Astrocyte of the hippocampus (primary cell): ENCODE measurements around the gene NTN1.
A peak's percentile ranks its signal among the peaks of the same experiment; 100 is the strongest.

ENCODE experiments used
- DNase-seq: peaks from one replicate; pipeline ENCODE4 v3.0.0; 2011; ENCODE audit warnings: low read depth, low spot score

The NTN1 gene

GRCh38 chr17:9006175-9006767 is 15.0 kb upstream of the NTN1 start:
- no peak for DNase-seq

- DNase-seq, result no peak
Measured at GRCh38 chr17:9007052-9007714, 14.1 kb upstream of the NTN1 start.

GRCh38 chr17:9009096-9009495 is 12.2 kb upstream of the NTN1 start:
- DNase-seq, result no peak

GRCh38 chr17:9009737-9010136 is 11.6 kb upstream of the NTN1 start:
- DNase-seq, result no peak

GRCh38 chr17:9011001-9011400 is 10.3 kb upstream of the NTN1 start:
- no peak for DNase-seq

- DNase-seq, result no peak
Measured at GRCh38 chr17:9016941-9017552, 4.3 kb upstream of the NTN1 start.

GRCh38 chr17:9018726-9019125 is 2.6 kb upstream of the NTN1 start:
- DNase-seq, result no peak

GRCh38 chr17:9020096-9020823 is 1.1 kb upstream of the NTN1 start:
- DNase-seq, result no peak

- no peak for DNase-seq
Measured at GRCh38 chr17:9020824-9021157, 519 bp upstream of the NTN1 start.

- DNase-seq, result peak; percentile 75
Measured at GRCh38 chr17:9021992-9022572, 772 bp downstream of the NTN1 start.

GRCh38 chr17:9022573-9023391 is 1.5 kb downstream of the NTN1 start:
- DNase-seq, result peak; percentile 67

- DNase-seq, result no peak
Measured at GRCh38 chr17:9023392-9024218, 2.3 kb downstream of the NTN1 start.

GRCh38 chr17:9024497-9024896 is 3.2 kb downstream of the NTN1 start:
- peak; percentile 24 for DNase-seq

- DNase-seq, result no peak
Measured at GRCh38 chr17:9026741-9027140, 5.4 kb downstream of the NTN1 start.

- peak; percentile 46 for DNase-seq
Measured at GRCh38 chr17:9028202-9028987, 7.1 kb downstream of the NTN1 start.

- no peak for DNase-seq
Measured at GRCh38 chr17:9028988-9029570, 7.8 kb downstream of the NTN1 start.

GRCh38 chr17:9032151-9032550 is 10.8 kb downstream of the NTN1 start:
- DNase-seq, result no peak

- no peak for DNase-seq
Measured at GRCh38 chr17:9032583-9032982, 11.3 kb downstream of the NTN1 start.

GRCh38 chr17:9035249-9035648 is 13.9 kb downstream of the NTN1 start:
- no peak for DNase-seq
